GM12801 (cell line): ENCODE measurements around the gene GPR55.

Source experiments
- CTCF ChIP-seq: IDR thresholded peaks from one replicate; pipeline ENCODE4 v1.5.1; 2011; ENCODE audit warnings: control low read depth; ENCODE audit not compliant: insufficient read length; ENCODE audit errors: extremely low read depth

The GPR55 gene

GRCh38 chr2:230885463-230886130, 39.4 kb downstream of the GPR55 start:
- TF ChIP-seq CTCF = no peak

DNA sequence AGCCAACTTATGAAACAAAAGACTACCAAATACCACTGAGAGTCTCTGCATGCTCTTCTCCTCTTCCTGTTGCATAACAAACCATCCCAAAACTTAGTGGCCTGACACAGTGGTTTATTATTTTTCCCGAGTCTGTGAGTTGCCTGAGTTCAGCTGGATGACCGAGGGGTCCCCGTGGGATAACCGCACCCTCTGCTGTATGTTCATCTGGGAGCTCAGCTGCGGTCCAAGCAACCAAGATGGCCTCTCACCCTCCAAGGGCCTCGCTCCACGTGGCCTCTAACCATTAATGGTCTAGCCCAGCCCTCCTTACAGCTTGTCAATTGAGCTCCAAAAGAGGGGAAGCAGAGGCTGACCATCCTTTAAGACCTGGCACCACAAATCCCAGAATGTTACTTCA, 43.2 kb downstream of the GPR55 start:
- no peak for TF ChIP-seq CTCF

- no peak for TF ChIP-seq CTCF
Measured at GRCh38 chr2:230879891-230880290, 45.2 kb downstream of the GPR55 start.

DNA sequence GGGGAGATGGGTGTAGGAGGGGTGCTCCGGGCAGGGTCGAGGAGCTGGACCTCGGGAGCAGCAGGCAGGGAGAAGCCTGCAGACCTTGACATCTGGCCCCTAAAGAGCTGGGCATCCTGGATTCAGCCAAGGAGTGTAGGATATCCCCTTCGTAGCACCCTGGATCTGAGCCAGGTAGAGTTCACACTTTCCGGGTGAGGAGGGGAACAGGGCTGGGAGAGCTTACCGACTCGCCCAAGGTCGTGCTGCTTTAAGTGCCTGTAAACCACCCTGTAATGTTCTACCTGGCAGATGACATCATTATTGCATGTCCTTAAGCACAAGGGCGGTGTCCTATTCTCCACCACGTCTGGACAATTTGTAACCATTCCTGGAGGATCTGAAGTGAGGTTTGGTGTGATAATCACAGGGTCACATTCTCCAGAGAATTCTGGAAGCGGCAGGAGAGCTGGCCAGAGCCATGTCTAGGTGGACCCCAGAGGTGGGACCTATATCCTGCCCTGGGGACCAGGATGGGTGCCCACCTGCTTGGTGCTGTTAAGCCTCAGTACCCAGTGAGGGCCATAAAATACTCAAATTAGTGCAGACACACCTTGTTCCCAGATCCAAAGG, 45.7 kb downstream of the GPR55 start:
- no peak for TF ChIP-seq CTCF

DNA sequence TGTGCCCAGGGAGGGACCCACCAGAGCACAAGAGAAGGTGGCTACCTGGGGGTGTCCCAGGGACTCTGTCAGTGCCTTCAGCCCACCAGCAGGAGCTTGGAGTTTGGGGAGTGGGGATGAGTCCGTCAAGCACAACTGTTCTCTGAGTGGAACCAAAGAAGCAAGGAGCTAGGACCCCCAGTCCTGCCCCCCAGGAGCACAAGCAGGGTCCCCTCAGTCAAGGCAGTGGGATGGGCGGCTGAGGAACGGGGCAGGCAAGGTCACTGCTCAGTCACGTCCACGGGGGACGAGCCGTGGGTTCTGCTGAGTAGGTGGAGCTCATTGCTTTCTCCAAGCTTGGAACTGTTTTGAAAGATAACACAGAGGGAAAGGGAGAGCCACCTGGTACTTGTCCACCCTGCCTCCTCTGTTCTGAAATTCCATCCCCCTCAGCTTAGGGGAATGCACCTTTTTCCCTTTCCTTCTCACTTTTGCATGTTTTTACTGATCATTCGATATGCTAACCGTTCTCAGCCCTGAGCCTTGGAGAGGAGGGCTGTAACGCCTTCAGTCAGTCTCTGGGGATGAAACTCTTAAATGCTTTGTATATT, 46.3 kb downstream of the GPR55 start:
- TF ChIP-seq CTCF = no peak

DNA sequence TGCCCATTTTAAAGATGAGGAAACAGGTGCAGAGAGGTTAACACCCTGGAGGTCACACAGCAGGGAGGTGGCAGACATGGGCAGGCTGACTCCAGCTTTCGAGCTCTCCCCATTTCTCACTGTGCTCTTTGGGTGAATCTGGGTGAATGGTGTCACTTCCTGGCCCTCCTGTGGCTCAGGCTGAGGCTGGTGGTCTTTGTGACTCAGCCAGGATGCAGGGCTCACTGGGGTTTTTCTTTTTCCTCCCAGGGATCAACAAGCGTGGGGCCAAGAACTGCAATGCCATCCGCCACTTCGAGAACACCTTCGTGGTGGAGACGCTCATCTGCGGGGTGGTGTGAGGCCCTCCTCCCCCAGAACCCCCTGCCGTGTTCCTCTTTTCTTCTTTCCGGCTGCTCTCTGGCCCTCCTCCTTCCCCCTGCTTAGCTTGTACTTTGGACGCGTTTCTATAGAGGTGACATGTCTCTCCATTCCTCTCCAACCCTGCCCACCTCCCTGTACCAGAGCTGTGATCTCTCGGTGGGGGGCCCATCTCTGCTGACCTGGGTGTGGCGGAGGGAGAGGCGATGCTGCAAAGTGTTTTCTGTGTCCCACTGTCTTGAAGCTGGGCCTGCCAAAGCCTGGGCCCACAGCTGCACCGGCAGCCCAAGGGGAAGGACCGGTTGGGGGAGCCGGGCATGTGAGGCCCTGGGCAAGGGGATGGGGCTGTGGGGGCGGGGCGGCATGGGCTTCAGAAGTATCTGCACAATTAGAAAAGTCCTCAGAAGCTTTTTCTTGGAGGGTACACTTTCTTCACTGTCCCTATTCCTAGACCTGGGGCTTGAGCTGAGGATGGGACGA, 47.1 kb downstream of the GPR55 start:
- no peak for TF ChIP-seq CTCF

- no peak for TF ChIP-seq CTCF
Measured at GRCh38 chr2:230877116-230877758, 47.8 kb downstream of the GPR55 start.
